Spleen (tissue), 11 donors: ENCODE data around the gene TMEM30B. TPM values are rescaled to one million over a fixed set of nuclear protein-coding genes. Genes with fewer than 3 reads are reported as not detected.

Source experiments
- DNase-seq: peaks from one replicate; pipeline ENCODE4 v3.0.0-alpha.2; 2020
- H3K27ac ChIP-seq, 8 donors: fragments of 200-600 bp; sonication (generic) in 7 of 8; 1 replicate in 4 of 8; 2 replicates in 4 of 8; pipeline versions ENCODE4 v1.5.0 to v1.8.0; 2016 to 2021; ENCODE audit warnings: inconsistent platforms in 4 of 8, mild to moderate bottlenecking in 4 of 8, moderate library complexity in 1 of 8
- H3K27me3 ChIP-seq, 7 donors: fragments of 200-600 bp; sonication (generic) in 6 of 7; replicated peaks in 1 of 7; 1 replicate in 4 of 7; 2 replicates in 3 of 7; pipeline versions ENCODE4 v1.5.0 to v1.8.0; 2016 to 2021; ENCODE audit warnings: inconsistent platforms in 3 of 7, mild to moderate bottlenecking in 1 of 7
- H3K36me3 ChIP-seq, 6 donors: fragments of 200-600 bp; sonication (generic) in 5 of 6; 1 replicate in 4 of 6; 2 replicates in 2 of 6; pipeline versions ENCODE4 v1.5.0 to v1.8.0; 2016 to 2021; ENCODE audit warnings: inconsistent platforms in 2 of 6
- H3K4me1 ChIP-seq, 6 donors: fragments of 200-600 bp; sonication (generic) in 5 of 6; 1 replicate in 3 of 6; 2 replicates in 3 of 6; pipeline versions ENCODE4 v1.5.0 to v1.8.0; 2016 to 2021; ENCODE audit warnings: inconsistent platforms in 3 of 6
- H3K4me3 ChIP-seq, 8 donors: fragments of 200-600 bp; sonication (generic) in 7 of 8; 1 replicate in 4 of 8; 2 replicates in 4 of 8; pipeline versions ENCODE4 v1.5.0 to v1.8.0; 2016 to 2021; ENCODE audit warnings: inconsistent platforms in 4 of 8, mild to moderate bottlenecking in 4 of 8, moderate library complexity in 2 of 8
- H3K9me3 ChIP-seq, 8 donors: fragments of 200-600 bp; sonication (generic) in 7 of 8; 1 replicate in 4 of 8; 2 replicates in 4 of 8; pipeline versions ENCODE4 v1.5.0 to v1.8.0; 2016 to 2021; ENCODE audit warnings: inconsistent platforms in 4 of 8
- CTCF ChIP-seq, 11 experiments: fragments of 200-600 bp in 7 of 11; fragments of 450-650 bp in 4 of 11; sonication (generic) in 4 of 11; IDR thresholded peaks in 8 of 11; conservative IDR thresholded peaks in 3 of 11; 1 replicate in 7 of 11; 2 replicates in 4 of 11; pipeline versions ENCODE4 v1.4.0 to v1.8.0; 2016 to 2021; ENCODE audit warnings: antibody characterized with exemption in 11 of 11, inconsistent platforms in 4 of 11, mild to moderate bottlenecking in 1 of 11
- POLR2A ChIP-seq, 3 donors: fragments of 450-650 bp; IDR thresholded peaks; one replicate each; pipeline ENCODE4 v1.5.1; 2017; ENCODE audit warnings: antibody characterized with exemption in 3 of 3, mild to moderate bottlenecking in 1 of 3
- POLR2AphosphoS5 ChIP-seq, 3 donors: sonication (generic); formaldehyde crosslinking; IDR thresholded peaks; one replicate each; pipeline ENCODE4 v1.5.1; 2017; ENCODE audit warnings: antibody characterized with exemption in 3 of 3
- WGBS, 5 donors: extraction: QIAGEN DNeasy Blood & Tissue Kit in 3 of 5; methylation state at CpG; one replicate each; pipeline versions ENCODE4 v1.1.5 to v1.1.7; 2013 to 2018; 5-methylcytosine and 5-hydroxymethylcytosine counted together
- intact Hi-C: fragments of 100-400 bp; cut with DNase I; formaldehyde crosslinking; loops from one replicate; pipeline ENCODE4 v1.15.0; 2023; ENCODE audit warnings: low total_unique reads
- polyA plus RNA-seq, 3 donors: library from polyadenylated mRNA; stranded (reverse); fragments of 200-250 nt; gene quantifications; one replicate each; pipeline ENCODE4 v1.2.1, GENCODE V29; 2013
- total RNA-seq, 7 donors: library from RNA; depleted of rRNA in 3 of 7; stranded (reverse); fragments of >200 nt in 3 of 7; fragmentation: NEBNext Ultra II Directional in 4 of 7; extraction: Animal tissue kit (Norgen Biotek cat#: 25700) in 4 of 7; gene quantifications; one replicate each; pipeline versions ENCODE4 v1.1.0 to v1.2.1, GENCODE V29; 2016 to 2021
- donor health status: healthy with polysubstance abuse.
- donor health status: DM: no; HTN: no; CAD: no; lungs with moderate emphysema.
- donor health status: DM: no; HTN: no; CAD: no.
- donor health status: Bipolar disorder and iron deficiency.
- donor health status: healthy.
- donor health status: DM: no; HTN: no; CAD: no.
- donor health status: DM: yes; HTN: yes; CAD: no.

The TMEM30B gene
- total and polyA plus RNA-seq, 10 donors: 0.17 to 1.0 (median 0.59) TPM

GRCh38 chr14:61279082-61279481 is 2.1 kb downstream of the TMEM30B start:
- no peak for DNase-seq
- Histone ChIP-seq H3K9me3 (no peaks in the 10 kb centered on the region), H3K27me3 (peaks cover 0 to 35% (median 24%) of the 10 kb centered on the region in 7 donors), H3K4me3 (no peak overlapping the region), H3K27ac (no peak overlapping the region), H3K4me1 (peaks cover 0 to 26% (median 22%) of the 10 kb centered on the region in 6 donors), H3K36me3 (no peaks in the 10 kb centered on the region)
- TF ChIP-seq POLR2A (IDR thresholded peaks at IDR 0.05) (no peak), CTCF (IDR thresholded peaks at IDR 0.05 in 8 of 11, conservative IDR thresholded peaks at IDR 0.05 in 3 of 11) (no peak), POLR2AphosphoS5 (IDR thresholded peaks at IDR 0.05) (no peak)
- WGBS, 5 donors: 74 to 88% (median 83%) methylated on average over 5 of the region's 5 CpGs
- intact Hi-C loops: no loop called here

GRCh38 chr14:61277784-61278183 is 3.4 kb downstream of the TMEM30B start:
- DNase-seq: no peak
- H3K4me1 ChIP-seq: peaks cover 0 to 25% (median 20%) of the 10 kb centered on the region in 6 donors
- H3K9me3 ChIP-seq: no peaks in the 10 kb centered on the region
- H3K36me3 ChIP-seq: no peaks in the 10 kb centered on the region
- TF ChIP-seq POLR2A (IDR thresholded peaks at IDR 0.05): no peak
- TF ChIP-seq POLR2AphosphoS5 (IDR thresholded peaks at IDR 0.05): no peak
- TF ChIP-seq CTCF (IDR thresholded peaks at IDR 0.05 in 8 of 11, conservative IDR thresholded peaks at IDR 0.05 in 3 of 11): no peak
- intact Hi-C loops: no loop called here
- H3K27me3 ChIP-seq: peaks cover 0 to 41% (median 24%) of the 10 kb centered on the region in 7 donors
- WGBS, 5 donors: 89 to 96% (median 91%) methylated on average over 4 of the region's 4 CpGs
- H3K27ac ChIP-seq: no peak overlapping the region
- H3K4me3 ChIP-seq: no peak overlapping the region

- no peak overlapping the region for H3K4me3 ChIP-seq
- H3K4me1 ChIP-seq: peaks cover 0 to 25% (median 20%) of the 10 kb centered on the region in 6 donors
- no peak for DNase-seq
- intact Hi-C loops: no loop called here
- no peaks in the 10 kb centered on the region for H3K36me3 ChIP-seq
- WGBS, 5 donors: 46 to 72% (median 58%) methylated on average over 1 of the region's 1 CpG
- no peaks in the 10 kb centered on the region for H3K9me3 ChIP-seq
- no peak for TF ChIP-seq POLR2A (IDR thresholded peaks at IDR 0.05)
- TF ChIP-seq CTCF (IDR thresholded peaks at IDR 0.05 in 8 of 11, conservative IDR thresholded peaks at IDR 0.05 in 3 of 11): no peak
- no peak for TF ChIP-seq POLR2AphosphoS5 (IDR thresholded peaks at IDR 0.05)
- H3K27ac ChIP-seq: no peak overlapping the region
- H3K27me3 ChIP-seq: peaks cover 0 to 45% (median 24%) of the 10 kb centered on the region in 7 donors
These were observed 3.9 kb downstream of the TMEM30B start for GRCh38 chr14:61277232-61277631.

GRCh38 chr14:61271552-61271951 is 9.6 kb downstream of the TMEM30B start:
- 89 to 98% (median 93%) methylated on average over 2 of the region's 2 CpGs for WGBS, 5 donors
- no peak for TF ChIP-seq POLR2A (IDR thresholded peaks at IDR 0.05)
- no peak for TF ChIP-seq POLR2AphosphoS5 (IDR thresholded peaks at IDR 0.05)
- no peak for TF ChIP-seq CTCF (IDR thresholded peaks at IDR 0.05 in 8 of 11, conservative IDR thresholded peaks at IDR 0.05 in 3 of 11)
- no peak overlapping the region for H3K27ac ChIP-seq
- intact Hi-C loops: no loop called here
- no peak overlapping the region for H3K4me3 ChIP-seq
- H3K4me1 ChIP-seq: peaks cover 0 to 8% (median 5%) of the 10 kb centered on the region in 6 donors
- no peaks in the 10 kb centered on the region for H3K36me3 ChIP-seq
- H3K9me3 ChIP-seq: no peaks in the 10 kb centered on the region
- peaks cover 0 to 60% (median 14%) of the 10 kb centered on the region in 7 donors for H3K27me3 ChIP-seq
- DNase-seq: no peak
